ENCODE measurements around the gene ENTPD1.

DNA sequence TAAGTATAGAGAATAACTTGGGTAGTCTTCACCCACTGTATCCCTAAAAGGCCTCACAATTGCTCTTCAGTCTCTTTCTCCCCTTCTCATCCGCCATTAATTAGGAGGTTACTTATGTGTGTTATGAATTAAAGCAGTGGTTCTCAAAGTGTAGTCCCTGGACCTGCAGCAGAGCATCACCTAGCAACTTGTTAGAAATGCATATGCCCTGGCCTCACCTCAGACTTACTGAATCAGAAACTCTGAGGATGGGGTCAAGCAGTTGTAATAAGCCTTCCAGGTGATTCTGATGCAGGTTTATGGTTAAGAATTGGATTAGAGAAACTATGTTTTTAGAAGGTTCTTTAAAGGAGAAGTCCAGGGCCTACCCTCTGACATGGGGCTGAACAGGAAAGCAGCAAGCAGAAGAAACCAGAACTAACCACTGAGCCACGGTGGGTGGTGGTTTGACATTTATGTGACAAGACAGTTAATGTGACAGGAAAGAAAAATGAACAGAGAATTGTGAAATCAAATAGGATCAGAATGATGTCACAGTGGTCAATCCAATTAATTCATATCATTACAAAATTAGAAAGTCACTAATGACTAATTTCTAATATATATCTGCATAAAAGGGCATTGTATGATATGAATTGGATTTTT, 37.6 kb downstream of the ENTPD1 start:
- TF ChIP-seq EZH2phosphoT487 (IDR thresholded peaks at IDR 0.05; ENCODE audit: borderline replicate concordance) (no peak), EZH2 (IDR thresholded peaks at IDR 0.05) (no peak), FOSL1 (IDR thresholded peaks at IDR 0.05; ENCODE audit: low read depth) (no peak), CTCF (IDR thresholded peaks at IDR 0.05 in 2 of 3, conservative IDR thresholded peaks at IDR 0.05 in 1 of 3; ENCODE audit: borderline replicate concordance in 1 of 3, insufficient read depth in 1 of 3, low read depth in 2 of 3, low read length in 2 of 3) (no peak), TCF7L2 (IDR thresholded peaks at IDR 0.05; ENCODE audit: borderline replicate concordance, extremely low read depth, insufficient read depth, insufficient read length) (no peak), POLR2A (IDR thresholded peaks at IDR 0.05; ENCODE audit: borderline replicate concordance, extremely low read depth, insufficient read depth, insufficient read length) (no peak), POLR2AphosphoS5 (IDR thresholded peaks at IDR 0.05; ENCODE audit: low read depth, low read length) (no peak)
